Glomerular visceral epithelial cell (primary cell): Measurements from ENCODE around the gene MRGPRX4.
"Not testable (repeated sequence)": the region's sequence is repeated elsewhere in the genome, so short reads cannot be mapped to it uniquely, and the experiment has no call there.

ENCODE experiments used
- DNase-seq: peaks from one replicate; pipeline ENCODE4 v3.0.0-alpha.2; 2016; ENCODE audit errors: extremely low spot score

MRGPRX4 gene

GRCh38 chr11:18172666-18173065 is at the start of gene MRGPRX4:
TSS of gene MRGPRX4 (plus strand) at chr11:18172837. CDS start at chr11:18173257, 420 bp downstream.
- no peak for DNase-seq

- not testable (repeated sequence) for DNase-seq
Measured at GRCh38 chr11:18131115-18131514, 41.5 kb upstream of the MRGPRX4 start.

- no peak for DNase-seq
Measured at GRCh38 chr11:18132341-18132740, 40.3 kb upstream of the MRGPRX4 start, which contains the start of gene MRGPRX3. TSS of gene MRGPRX3 (plus strand) at chr11:18132571. CDS start at chr11:18137203, 4,632 bp downstream.

GRCh38 chr11:18135308-18135707 is 37.3 kb upstream of the MRGPRX4 start:
- no peak for DNase-seq

GRCh38 chr11:18137186-18137800 is 35.3 kb upstream of the MRGPRX4 start:
- no peak for DNase-seq

GRCh38 chr11:18140145-18140544 is 32.5 kb upstream of the MRGPRX4 start:
- DNase-seq, result no peak

- peak; percentile 14 for DNase-seq
Measured at GRCh38 chr11:18144243-18144642, 28.4 kb upstream of the MRGPRX4 start.

GRCh38 chr11:18145025-18145424 is 27.6 kb upstream of the MRGPRX4 start:
- no peak for DNase-seq

- DNase-seq, result no peak
Measured at GRCh38 chr11:18145837-18146236, 26.8 kb upstream of the MRGPRX4 start.

GRCh38 chr11:18151581-18151980 is 21.1 kb upstream of the MRGPRX4 start:
- no peak for DNase-seq

GRCh38 chr11:18168372-18168771 is 4.3 kb upstream of the MRGPRX4 start:
- no peak for DNase-seq

- DNase-seq, result peak; percentile 29
Measured at GRCh38 chr11:18171377-18172000, 1.1 kb upstream of the MRGPRX4 start.

- no peak for DNase-seq
Measured at GRCh38 chr11:18173225-18173866, 709 bp downstream of the MRGPRX4 start.

GRCh38 chr11:18188796-18189195 is 16.2 kb downstream of the MRGPRX4 start:
- no peak for DNase-seq

GRCh38 chr11:18189476-18190245 is 17.0 kb downstream of the MRGPRX4 start:
- DNase-seq, result not testable (repeated sequence)

- no peak for DNase-seq
Measured at GRCh38 chr11:18191376-18191775, 18.7 kb downstream of the MRGPRX4 start.

- DNase-seq, result no peak
Measured at GRCh38 chr11:18193010-18193409, 20.4 kb downstream of the MRGPRX4 start.

GRCh38 chr11:18196532-18196931 is 23.9 kb downstream of the MRGPRX4 start:
- DNase-seq, result no peak

- DNase-seq, result not testable (repeated sequence)
Measured at GRCh38 chr11:18197738-18198137, 25.1 kb downstream of the MRGPRX4 start.

GRCh38 chr11:18203723-18204122 is 31.1 kb downstream of the MRGPRX4 start:
- peak; percentile 12 for DNase-seq

GRCh38 chr11:18204220-18204619 is 31.6 kb downstream of the MRGPRX4 start:
- DNase-seq, result no peak

- DNase-seq, result no peak
Measured at GRCh38 chr11:18204771-18205170, 32.1 kb downstream of the MRGPRX4 start.
